Measurements from ENCODE around the gene FUT3.
"Not testable (repeated sequence)": the region's sequence is repeated elsewhere in the genome, so short reads cannot be mapped to it uniquely, and the experiment has no call there.

The FUT3 gene

GRCh38 chr19:5880196-5880595 lies 28.9 kb upstream of the FUT3 start:
- Histone ChIP-seq H3K9ac (ENCODE audit: low read length) (no peak overlapping the region), H3K36me3 (ENCODE audit: insufficient read depth, low read length) (no peaks in the 10 kb centered on the region), H3K4me3 (ENCODE audit: low read depth in 1 of 2, low read length in 2 of 2) (no peak overlapping the region), H3K4me1 (ENCODE audit: insufficient read depth, low read length) (peaks cover 26% of the 10 kb centered on the region), H3K27ac (ENCODE audit: low read depth, low read length) (peak overlapping the region; percentile 72), H3K27me3 (ENCODE audit: control insufficient read depth in 1 of 2, insufficient read depth in 2 of 2, low read length in 2 of 2) (no peaks in the 10 kb centered on the region), H3K9me3 (ENCODE audit: low read length) (no peaks in the 10 kb centered on the region)

- Histone ChIP-seq H3K9me3 (ENCODE audit: low read length) (no peaks in the 10 kb centered on the region), H3K27ac (ENCODE audit: low read depth, low read length) (no peak overlapping the region), H3K4me1 (ENCODE audit: insufficient read depth, low read length) (peaks cover 26% of the 10 kb centered on the region), H3K4me3 (ENCODE audit: low read depth in 1 of 2, low read length in 2 of 2) (no peak overlapping the region), H3K27me3 (ENCODE audit: control insufficient read depth in 1 of 2, insufficient read depth in 2 of 2, low read length in 2 of 2) (no peaks in the 10 kb centered on the region), H3K9ac (ENCODE audit: low read length) (no peak overlapping the region), H3K36me3 (ENCODE audit: insufficient read depth, low read length) (no peaks in the 10 kb centered on the region)
Measured at GRCh38 chr19:5877882-5878281, 26.6 kb upstream of the FUT3 start.

GRCh38 chr19:5877427-5877826 lies 26.2 kb upstream of the FUT3 start:
- H3K27me3 ChIP-seq (ENCODE audit: control insufficient read depth in 1 of 2, insufficient read depth in 2 of 2, low read length in 2 of 2): no peaks in the 10 kb centered on the region
- H3K36me3 ChIP-seq (ENCODE audit: insufficient read depth, low read length): no peaks in the 10 kb centered on the region
- H3K4me3 ChIP-seq (ENCODE audit: low read depth in 1 of 2, low read length in 2 of 2): no peak overlapping the region
- H3K9me3 ChIP-seq (ENCODE audit: low read length): no peaks in the 10 kb centered on the region
- H3K4me1 ChIP-seq (ENCODE audit: insufficient read depth, low read length): peaks cover 26% of the 10 kb centered on the region
- H3K27ac ChIP-seq (ENCODE audit: low read depth, low read length): no peak overlapping the region
- H3K9ac ChIP-seq (ENCODE audit: low read length): no peak overlapping the region

- H3K4me3 ChIP-seq (ENCODE audit: low read depth in 1 of 2, low read length in 2 of 2); H3K27me3 ChIP-seq (ENCODE audit: control insufficient read depth in 1 of 2, insufficient read depth in 2 of 2, low read length in 2 of 2); H3K9ac ChIP-seq (ENCODE audit: low read length); H3K9me3 ChIP-seq (ENCODE audit: low read length); H3K36me3 ChIP-seq (ENCODE audit: insufficient read depth, low read length); H3K27ac ChIP-seq (ENCODE audit: low read depth, low read length): not testable (repeated sequence)
- H3K4me1 ChIP-seq (ENCODE audit: insufficient read depth, low read length): peaks cover 12% of the 10 kb centered on the region
Measured at GRCh38 chr19:5874496-5874895, 23.2 kb upstream of the FUT3 start.

- Histone ChIP-seq H3K27ac (ENCODE audit: low read depth, low read length) (no peak overlapping the region), H3K27me3 (ENCODE audit: control insufficient read depth in 1 of 2, insufficient read depth in 2 of 2, low read length in 2 of 2) (no peaks in the 10 kb centered on the region)
Measured at GRCh38 chr19:5873617-5874199, 22.5 kb upstream of the FUT3 start.

GRCh38 chr19:5870986-5871394 lies 19.7 kb upstream of the FUT3 start:
- Histone ChIP-seq H3K9ac (ENCODE audit: low read length) (no peak overlapping the region), H3K27ac (ENCODE audit: low read depth, low read length) (no peak overlapping the region), H3K9me3 (ENCODE audit: low read length) (no peaks in the 10 kb centered on the region), H3K36me3 (ENCODE audit: insufficient read depth, low read length) (no peaks in the 10 kb centered on the region), H3K4me3 (ENCODE audit: low read depth in 1 of 2, low read length in 2 of 2) (no peak overlapping the region), H3K4me1 (ENCODE audit: insufficient read depth, low read length) (no peaks in the 10 kb centered on the region), H3K27me3 (ENCODE audit: control insufficient read depth in 1 of 2, insufficient read depth in 2 of 2, low read length in 2 of 2) (no peaks in the 10 kb centered on the region)

More at GRCh38 chr19:5873617-5874199, 22.5 kb upstream of the FUT3 start:
- Histone ChIP-seq H3K4me3 (ENCODE audit: low read depth in 1 of 2, low read length in 2 of 2) (no peak overlapping the region), H3K9me3 (ENCODE audit: low read length) (no peaks in the 10 kb centered on the region), H3K4me1 (ENCODE audit: insufficient read depth, low read length) (peaks cover 7% of the 10 kb centered on the region), H3K36me3 (ENCODE audit: insufficient read depth, low read length) (no peaks in the 10 kb centered on the region), H3K9ac (ENCODE audit: low read length) (no peak overlapping the region)

GRCh38 chr19:5867201-5868136 lies 16.2 kb upstream of the FUT3 start:
- H3K9ac ChIP-seq (ENCODE audit: low read length): no peak overlapping the region
- H3K36me3 ChIP-seq (ENCODE audit: insufficient read depth, low read length): no peaks in the 10 kb centered on the region
- no peak overlapping the region for H3K27ac ChIP-seq (ENCODE audit: low read depth, low read length)
- H3K9me3 ChIP-seq (ENCODE audit: low read length): no peaks in the 10 kb centered on the region
- H3K4me3 ChIP-seq (ENCODE audit: low read depth in 1 of 2, low read length in 2 of 2): no peak overlapping the region
- H3K27me3 ChIP-seq (ENCODE audit: control insufficient read depth in 1 of 2, insufficient read depth in 2 of 2, low read length in 2 of 2): no peaks in the 10 kb centered on the region
- H3K4me1 ChIP-seq (ENCODE audit: insufficient read depth, low read length): no peaks in the 10 kb centered on the region

- no peaks in the 10 kb centered on the region for H3K36me3 ChIP-seq (ENCODE audit: insufficient read depth, low read length)
- no peaks in the 10 kb centered on the region for H3K9me3 ChIP-seq (ENCODE audit: low read length)
- no peaks in the 10 kb centered on the region for H3K27me3 ChIP-seq (ENCODE audit: control insufficient read depth in 1 of 2, insufficient read depth in 2 of 2, low read length in 2 of 2)
- H3K4me1 ChIP-seq (ENCODE audit: insufficient read depth, low read length): no peaks in the 10 kb centered on the region
- H3K9ac ChIP-seq (ENCODE audit: low read length): no peak overlapping the region
- no peak overlapping the region for H3K27ac ChIP-seq (ENCODE audit: low read depth, low read length)
- no peak overlapping the region for H3K4me3 ChIP-seq (ENCODE audit: low read depth in 1 of 2, low read length in 2 of 2)
Measured at GRCh38 chr19:5865772-5866171, 14.5 kb upstream of the FUT3 start.

GRCh38 chr19:5864725-5865486 lies 13.7 kb upstream of the FUT3 start:
- H3K36me3 ChIP-seq (ENCODE audit: insufficient read depth, low read length): no peaks in the 10 kb centered on the region
- H3K27ac ChIP-seq (ENCODE audit: low read depth, low read length): no peak overlapping the region
- H3K4me3 ChIP-seq (ENCODE audit: low read depth in 1 of 2, low read length in 2 of 2): no peak overlapping the region
- no peaks in the 10 kb centered on the region for H3K9me3 ChIP-seq (ENCODE audit: low read length)
- no peaks in the 10 kb centered on the region for H3K4me1 ChIP-seq (ENCODE audit: insufficient read depth, low read length)
- H3K27me3 ChIP-seq (ENCODE audit: control insufficient read depth in 1 of 2, insufficient read depth in 2 of 2, low read length in 2 of 2): no peaks in the 10 kb centered on the region
- H3K9ac ChIP-seq (ENCODE audit: low read length): no peak overlapping the region

- H3K27ac ChIP-seq (ENCODE audit: low read depth, low read length): no peak overlapping the region
- no peaks in the 10 kb centered on the region for H3K27me3 ChIP-seq (ENCODE audit: control insufficient read depth in 1 of 2, insufficient read depth in 2 of 2, low read length in 2 of 2)
- H3K36me3 ChIP-seq (ENCODE audit: insufficient read depth, low read length): no peaks in the 10 kb centered on the region
- no peaks in the 10 kb centered on the region for H3K9me3 ChIP-seq (ENCODE audit: low read length)
- H3K4me3 ChIP-seq (ENCODE audit: low read depth in 1 of 2, low read length in 2 of 2): no peak overlapping the region
- no peaks in the 10 kb centered on the region for H3K4me1 ChIP-seq (ENCODE audit: insufficient read depth, low read length)
- no peak overlapping the region for H3K9ac ChIP-seq (ENCODE audit: low read length)
Measured at GRCh38 chr19:5864013-5864720, 12.9 kb upstream of the FUT3 start.
